Neuron (in vitro differentiated cells): ENCODE results near the gene INSIG1.

Experiments
- H2AFZ ChIP-seq: one replicate; pipeline ENCODE4 v1.6.1; 2013; ENCODE audit warnings: low read depth, mild to moderate bottlenecking, inconsistent platforms, low read length, moderate library complexity
- H3K27me3 ChIP-seq: one replicate; pipeline ENCODE4 v1.6.1; 2013; ENCODE audit warnings: low read length; ENCODE audit not compliant: insufficient read depth
- H3K36me3 ChIP-seq: one replicate; pipeline ENCODE4 v1.6.1; 2013; ENCODE audit warnings: low read length; ENCODE audit not compliant: insufficient read depth
- H3K4me1 ChIP-seq: one replicate; pipeline ENCODE4 v1.6.1; 2013; ENCODE audit warnings: low read length; ENCODE audit not compliant: insufficient read depth
- H3K4me3 ChIP-seq: 2 replicates; pipeline ENCODE4 v1.5.1; 2013; ENCODE audit warnings: mild to moderate bottlenecking, low read length, moderate library complexity
- H3K9me3 ChIP-seq: one replicate; pipeline ENCODE4 v1.6.1; 2013; ENCODE audit warnings: low read length

INSIG1 gene

DNA sequence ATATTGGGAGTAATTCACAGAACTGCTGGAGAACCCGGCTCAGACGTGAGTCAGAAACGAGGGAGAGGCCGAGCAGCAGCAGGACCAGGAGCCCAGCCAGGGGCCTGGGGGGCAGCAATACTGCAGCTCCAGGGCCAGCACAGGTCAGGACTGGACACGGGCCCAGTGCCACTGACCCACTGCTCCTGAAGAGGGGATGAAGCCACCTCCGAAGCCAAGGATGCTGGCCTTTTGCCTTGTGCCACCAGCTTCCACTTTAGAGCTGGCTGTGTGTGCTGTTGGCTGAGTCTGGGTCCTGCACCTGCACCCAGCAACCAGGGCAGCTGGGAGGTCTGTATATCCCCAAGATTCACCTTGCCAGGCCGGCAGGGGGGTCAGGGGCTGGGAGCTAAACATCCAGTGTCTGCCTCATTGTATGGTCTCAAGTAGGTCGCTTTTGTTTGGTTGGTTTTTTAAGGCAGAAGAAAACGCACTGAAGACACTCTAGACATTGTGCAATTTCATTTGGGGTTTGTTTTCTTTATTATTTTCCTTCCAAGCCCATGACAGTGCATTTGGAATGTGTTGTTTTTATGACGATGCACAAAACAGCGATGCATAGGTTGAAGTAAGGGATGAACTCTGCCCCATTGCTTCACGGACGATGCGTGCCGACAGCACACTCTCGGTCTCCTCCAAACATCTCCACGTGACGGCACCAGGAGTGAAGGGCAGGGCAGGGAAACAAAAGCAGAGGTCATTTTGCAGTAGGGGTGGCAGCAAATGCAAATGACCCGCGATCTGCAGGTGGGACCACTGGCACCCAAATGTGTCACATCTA lies 27.7 kb upstream of the INSIG1 start:
- no peaks in the 10 kb centered on the region for H3K9me3 ChIP-seq
- no peaks in the 10 kb centered on the region for H3K36me3 ChIP-seq
- no peaks in the 10 kb centered on the region for H3K4me1 ChIP-seq
- no peak overlapping the region for H2AFZ ChIP-seq
- peaks cover 1% of the 10 kb centered on the region for H3K27me3 ChIP-seq
- H3K4me3 ChIP-seq: no peak overlapping the region

DNA sequence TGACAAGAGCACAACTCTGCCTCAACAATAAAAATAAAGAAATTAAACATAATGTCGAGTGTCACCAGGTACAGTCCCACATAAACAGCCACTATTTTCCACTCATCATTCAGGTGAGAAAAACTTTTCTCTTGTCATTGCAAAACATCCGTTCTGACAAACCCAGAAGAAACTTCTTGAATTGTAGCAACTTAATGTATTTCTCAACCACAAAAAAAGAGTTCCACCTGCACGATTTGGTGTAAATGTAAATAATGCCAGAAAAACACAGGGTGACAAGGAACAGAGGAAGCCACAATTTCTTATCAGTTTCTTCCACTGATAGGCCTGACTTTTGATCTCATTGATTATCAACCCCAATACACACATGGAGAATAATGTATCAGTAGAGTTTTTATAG lies 26.8 kb upstream of the INSIG1 start:
- Histone ChIP-seq H3K27me3 (peaks cover 4% of the 10 kb centered on the region), H2AFZ (no peak overlapping the region), H3K9me3 (no peaks in the 10 kb centered on the region), H3K4me3 (no peak overlapping the region), H3K36me3 (no peaks in the 10 kb centered on the region), H3K4me1 (no peaks in the 10 kb centered on the region)

DNA sequence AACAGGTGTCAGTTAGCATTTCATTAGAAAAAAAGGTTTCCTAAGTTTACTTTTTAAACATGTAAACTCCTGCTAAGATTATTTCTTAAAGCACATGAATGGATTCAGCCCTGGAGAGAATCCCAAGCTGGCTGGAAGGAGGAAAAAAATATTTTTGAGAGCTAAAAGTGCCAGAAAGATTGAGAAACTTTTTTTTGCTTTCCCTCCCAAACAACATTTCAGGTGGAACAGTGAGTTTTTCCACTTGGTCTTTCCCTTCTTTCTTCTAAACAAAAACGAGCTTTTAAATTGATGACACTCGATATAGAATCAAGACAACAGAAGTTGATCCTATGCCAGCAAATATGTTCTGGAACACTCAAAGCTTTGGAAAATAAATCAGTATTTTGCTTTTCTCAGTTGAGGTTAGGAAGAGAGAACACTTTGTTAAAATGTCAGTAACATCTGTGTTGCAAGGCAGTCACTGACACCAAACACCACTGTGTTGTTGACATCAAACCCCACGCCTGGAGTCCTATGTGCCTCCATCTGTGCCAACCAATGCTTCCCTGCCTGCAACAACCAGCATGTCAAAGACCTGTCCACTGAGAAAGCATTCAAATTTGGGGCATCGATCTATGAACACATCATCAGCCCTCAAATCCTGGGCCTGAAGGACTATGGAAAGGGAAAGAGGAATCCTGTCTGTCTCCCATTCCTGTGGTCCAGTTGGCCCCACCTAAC lies 22.9 kb upstream of the INSIG1 start:
- Histone ChIP-seq H3K4me1 (no peaks in the 10 kb centered on the region), H3K9me3 (no peaks in the 10 kb centered on the region), H3K36me3 (no peaks in the 10 kb centered on the region), H2AFZ (no peak overlapping the region), H3K4me3 (no peak overlapping the region), H3K27me3 (peaks cover 27% of the 10 kb centered on the region)

DNA sequence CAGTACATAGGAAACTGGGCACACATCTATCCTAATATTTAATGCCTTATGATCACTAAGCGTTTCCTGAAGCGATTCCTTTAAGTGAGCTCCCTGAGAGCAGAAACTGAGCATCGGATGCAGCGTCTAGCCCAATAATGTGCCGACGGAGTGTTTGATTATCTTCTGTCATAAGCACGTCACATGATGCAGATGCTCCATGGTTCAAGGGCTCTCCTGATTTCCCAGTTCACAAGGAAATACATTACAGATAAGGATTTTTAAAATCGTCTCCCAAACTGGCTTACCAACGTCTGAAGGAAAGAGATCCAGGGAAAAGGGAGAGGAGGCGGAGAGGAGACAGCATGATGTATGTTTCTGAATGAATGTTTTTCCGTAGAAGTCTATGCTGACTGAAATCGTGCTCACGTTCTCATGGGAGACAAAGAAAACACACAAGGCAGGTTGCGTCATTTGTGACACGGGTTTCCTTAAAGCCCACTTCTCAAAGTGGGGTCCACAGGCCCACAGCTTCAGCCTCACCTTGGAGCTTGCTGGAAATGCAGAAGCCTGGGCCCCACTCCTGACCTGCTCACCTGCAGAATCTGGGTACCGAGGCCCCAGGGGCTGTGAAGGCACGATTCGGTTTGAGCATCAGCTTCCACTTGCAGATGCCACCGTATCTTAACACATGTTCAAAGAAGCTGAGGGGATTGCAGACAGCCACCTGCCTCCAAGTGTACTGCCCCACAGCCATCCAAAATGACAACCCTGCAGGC lies 21.5 kb upstream of the INSIG1 start:
- Histone ChIP-seq H3K4me3 (no peak overlapping the region), H3K4me1 (no peaks in the 10 kb centered on the region), H2AFZ (no peak overlapping the region), H3K27me3 (peaks cover 27% of the 10 kb centered on the region), H3K36me3 (no peaks in the 10 kb centered on the region), H3K9me3 (no peaks in the 10 kb centered on the region)

DNA sequence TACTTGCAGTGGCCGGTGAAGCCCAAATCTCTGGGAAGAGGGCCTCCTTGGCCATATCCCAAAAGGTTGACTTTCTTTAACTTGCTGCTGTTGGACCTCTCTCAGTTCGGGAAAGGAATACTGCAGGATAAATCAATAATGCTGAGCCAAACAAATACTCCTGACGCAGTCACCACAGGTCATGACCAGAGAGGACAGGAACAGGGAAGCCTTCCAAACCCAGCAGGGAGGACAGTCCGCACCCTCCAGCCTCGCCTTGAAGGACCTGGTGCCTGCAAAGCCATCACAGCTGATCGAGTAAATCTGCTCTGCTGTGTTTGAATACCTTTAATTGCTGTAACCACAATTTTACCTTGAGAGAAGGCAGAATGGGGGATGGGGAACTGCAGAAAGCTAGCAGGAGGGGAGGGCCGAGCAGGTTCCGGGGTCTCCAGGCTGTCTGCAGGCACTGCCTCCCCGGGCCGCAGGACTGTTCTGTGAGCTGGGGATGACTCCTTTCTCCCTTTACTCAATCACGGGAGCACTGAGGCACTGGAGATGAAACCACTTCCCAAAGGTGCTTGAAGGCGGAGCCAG lies 20.8 kb upstream of the INSIG1 start:
- no peak overlapping the region for H3K4me3 ChIP-seq
- H3K9me3 ChIP-seq: no peaks in the 10 kb centered on the region
- H3K36me3 ChIP-seq: no peaks in the 10 kb centered on the region
- H3K4me1 ChIP-seq: no peaks in the 10 kb centered on the region
- peaks cover 27% of the 10 kb centered on the region for H3K27me3 ChIP-seq
- H2AFZ ChIP-seq: no peak overlapping the region

DNA sequence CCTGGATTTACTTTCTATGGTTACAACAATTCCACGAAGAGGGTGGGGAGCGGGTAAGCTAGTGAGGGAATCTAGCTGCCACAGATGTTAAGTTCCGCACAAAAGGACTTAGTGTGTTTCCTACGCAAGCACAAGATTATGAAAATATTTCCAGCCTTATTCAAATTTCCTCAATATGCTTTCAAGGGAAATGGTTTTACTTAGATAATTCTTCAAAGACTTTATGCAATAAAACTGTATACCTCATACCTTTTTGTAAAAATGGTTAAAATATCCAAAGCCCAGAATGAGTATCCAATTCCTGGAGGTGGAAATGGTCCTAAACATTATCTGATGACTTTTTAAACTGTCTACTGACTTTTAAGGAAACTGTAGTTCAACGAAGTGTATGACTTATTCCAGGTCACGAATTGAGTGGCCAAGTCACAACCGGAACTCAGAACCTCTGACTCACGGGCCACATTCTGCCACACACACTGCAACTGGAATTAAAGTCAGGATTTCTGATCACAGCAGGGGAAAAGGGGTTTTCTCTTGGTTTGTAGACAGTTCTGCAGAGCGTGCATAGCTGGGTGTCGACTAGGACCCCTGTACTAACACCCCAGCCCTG lies 20.2 kb upstream of the INSIG1 start:
- Histone ChIP-seq H3K9me3 (no peaks in the 10 kb centered on the region), H3K27me3 (peaks cover 27% of the 10 kb centered on the region), H3K4me1 (no peaks in the 10 kb centered on the region), H3K4me3 (no peak overlapping the region), H3K36me3 (no peaks in the 10 kb centered on the region), H2AFZ (no peak overlapping the region)

DNA sequence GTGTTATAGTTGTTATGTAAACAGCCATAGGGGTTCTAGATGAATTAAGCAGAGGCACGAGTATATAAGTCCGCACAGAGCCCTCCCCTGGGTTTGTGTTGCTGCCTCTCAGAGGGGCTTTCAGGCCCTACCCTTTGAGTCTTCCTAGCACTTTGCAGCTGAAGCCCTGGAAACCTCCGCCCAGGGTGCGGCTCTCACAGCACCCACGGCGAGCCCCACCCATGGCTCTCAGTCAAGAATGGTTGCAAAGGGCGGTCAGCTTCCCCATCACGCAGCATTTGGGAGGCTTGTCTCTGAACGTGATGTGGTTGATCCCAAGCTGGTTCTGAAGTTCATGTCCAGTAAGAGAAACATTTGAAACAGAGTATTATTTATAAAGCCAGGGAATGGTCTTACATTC lies 18.8 kb upstream of the INSIG1 start:
- no peaks in the 10 kb centered on the region for H3K4me1 ChIP-seq
- no peak overlapping the region for H2AFZ ChIP-seq
- no peaks in the 10 kb centered on the region for H3K9me3 ChIP-seq
- no peaks in the 10 kb centered on the region for H3K36me3 ChIP-seq
- peaks cover 27% of the 10 kb centered on the region for H3K27me3 ChIP-seq
- H3K4me3 ChIP-seq: no peak overlapping the region

DNA sequence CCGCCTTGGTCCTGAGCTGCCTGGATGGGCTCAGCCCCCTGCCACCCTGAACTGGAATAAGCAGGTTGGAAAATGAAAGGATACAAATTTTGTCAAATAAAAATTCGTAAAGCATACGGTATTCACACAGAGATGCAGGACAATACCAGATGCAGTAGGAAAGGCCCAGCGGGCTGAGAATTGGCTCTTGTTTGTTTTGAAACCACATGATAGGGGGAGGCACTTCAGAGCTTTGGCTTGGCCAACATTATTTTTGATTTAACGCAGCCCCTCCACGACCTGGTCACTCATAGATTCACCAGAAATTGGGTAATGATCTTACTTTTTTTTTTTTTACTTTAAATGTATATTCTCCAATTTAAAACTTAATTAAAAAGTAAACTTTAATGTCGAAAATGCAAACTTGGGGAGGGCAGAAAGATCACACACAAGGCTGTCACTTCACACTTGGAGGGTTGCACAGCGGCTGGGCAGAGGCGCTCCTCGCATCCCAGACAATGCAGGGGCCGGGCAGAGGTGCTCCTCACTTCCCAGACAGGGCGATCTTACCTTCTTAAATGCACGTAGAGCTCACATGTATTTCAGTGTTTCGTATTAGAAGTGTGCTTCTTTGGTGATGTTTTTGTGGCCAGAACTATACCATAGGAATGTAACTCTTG lies 17.8 kb upstream of the INSIG1 start:
- Histone ChIP-seq H2AFZ (no peak overlapping the region), H3K36me3 (no peaks in the 10 kb centered on the region), H3K27me3 (peaks cover 26% of the 10 kb centered on the region), H3K4me3 (no peak overlapping the region), H3K9me3 (no peaks in the 10 kb centered on the region), H3K4me1 (no peaks in the 10 kb centered on the region)

DNA sequence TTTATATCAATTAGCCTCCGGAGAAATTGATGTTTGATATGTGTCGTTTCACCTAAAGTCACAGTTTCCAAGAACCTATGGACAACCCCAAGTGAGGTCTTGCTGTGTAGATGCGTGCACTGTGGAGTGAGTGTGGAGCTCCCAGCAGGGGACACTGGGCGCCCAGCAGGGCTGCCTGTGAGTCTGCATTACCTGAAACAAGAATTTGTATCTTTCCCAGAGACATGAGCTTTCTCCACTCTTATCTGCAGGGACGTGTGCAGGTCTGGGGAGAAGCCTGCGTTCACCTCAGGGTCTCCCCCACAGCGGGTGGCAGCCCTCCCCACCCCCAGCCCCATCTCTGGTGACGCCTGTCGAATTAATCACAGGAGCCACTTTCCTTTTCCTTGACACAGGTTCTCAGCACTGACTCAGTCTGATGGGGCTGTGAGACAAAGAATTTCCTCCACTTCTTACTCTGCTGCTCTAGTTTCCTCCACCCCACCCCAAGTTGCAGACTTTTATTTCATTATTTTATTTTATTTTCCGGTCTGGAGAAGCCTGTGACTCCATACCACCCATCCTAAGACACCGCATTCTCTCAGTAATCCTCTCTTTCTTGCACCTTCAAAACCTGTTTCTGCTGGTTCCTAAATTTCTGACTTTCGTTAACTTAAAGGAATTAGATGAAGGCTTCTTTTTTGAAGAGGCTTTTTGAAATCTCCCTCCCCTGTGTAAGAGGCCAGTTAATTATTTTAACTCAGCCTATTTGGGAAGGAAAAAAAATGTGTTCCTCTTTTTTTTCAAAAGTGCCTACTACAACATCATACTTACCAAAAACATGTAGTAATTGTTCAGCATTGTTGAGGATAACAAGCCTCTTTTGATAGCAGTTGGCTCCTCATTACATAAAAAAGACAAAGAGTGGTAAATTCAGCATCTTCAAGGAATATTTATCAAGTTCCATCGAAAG lies 17.0 kb upstream of the INSIG1 start:
- H3K36me3 ChIP-seq: no peaks in the 10 kb centered on the region
- no peak overlapping the region for H2AFZ ChIP-seq
- no peaks in the 10 kb centered on the region for H3K4me1 ChIP-seq
- H3K9me3 ChIP-seq: no peaks in the 10 kb centered on the region
- H3K4me3 ChIP-seq: no peak overlapping the region
- H3K27me3 ChIP-seq: peaks cover 23% of the 10 kb centered on the region

DNA sequence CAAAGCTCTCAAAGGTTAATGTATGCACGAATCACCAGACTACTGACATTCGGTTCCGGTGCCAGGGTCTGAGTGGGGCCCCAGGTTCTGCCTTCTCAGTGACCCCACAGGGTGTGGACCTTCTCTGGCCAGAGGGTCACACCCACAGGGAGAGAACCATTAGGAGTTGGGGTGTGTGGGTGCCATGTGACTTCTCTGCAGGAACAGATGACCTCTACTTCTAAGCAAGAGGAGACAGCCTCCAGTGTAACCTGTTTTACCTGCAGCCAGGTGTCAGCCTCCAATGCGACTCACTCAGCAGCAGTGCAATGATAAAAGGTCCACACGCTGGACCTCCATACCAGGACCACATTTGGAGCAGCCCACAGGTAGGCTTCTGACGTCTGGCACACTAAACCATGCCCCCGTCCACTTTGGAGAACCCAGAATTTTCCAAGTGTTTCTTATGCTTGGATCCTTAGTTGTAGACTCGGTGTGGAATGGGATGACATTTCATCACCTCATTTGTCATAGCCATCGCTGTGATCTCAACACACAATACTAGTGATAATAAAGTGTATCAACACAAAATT lies 16.2 kb upstream of the INSIG1 start:
- peaks cover 19% of the 10 kb centered on the region for H3K27me3 ChIP-seq
- no peaks in the 10 kb centered on the region for H3K36me3 ChIP-seq
- no peak overlapping the region for H2AFZ ChIP-seq
- no peak overlapping the region for H3K4me3 ChIP-seq
- H3K4me1 ChIP-seq: no peaks in the 10 kb centered on the region
- H3K9me3 ChIP-seq: no peaks in the 10 kb centered on the region

DNA sequence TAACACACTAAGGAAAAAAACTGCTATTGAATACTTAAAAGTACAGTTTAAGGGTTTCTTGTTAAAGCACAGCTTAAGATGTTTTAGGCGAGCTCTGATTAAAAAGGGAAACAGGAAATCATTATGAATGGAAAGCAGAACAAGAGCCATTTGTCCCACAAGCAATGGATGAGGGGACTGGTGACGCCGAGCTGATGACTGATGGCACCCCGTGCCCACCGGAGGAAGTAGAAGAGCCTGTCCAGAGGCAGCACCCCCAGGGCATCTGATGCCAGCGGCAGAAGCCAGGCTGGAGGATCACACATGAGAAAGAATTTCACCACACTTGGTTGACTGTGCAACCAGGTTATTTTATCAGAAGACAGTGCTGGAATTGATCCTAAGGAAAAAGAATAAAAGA lies 15.0 kb upstream of the INSIG1 start:
- H2AFZ ChIP-seq: no peak overlapping the region
- no peaks in the 10 kb centered on the region for H3K9me3 ChIP-seq
- H3K36me3 ChIP-seq: no peaks in the 10 kb centered on the region
- peaks cover 8% of the 10 kb centered on the region for H3K27me3 ChIP-seq
- H3K4me1 ChIP-seq: no peaks in the 10 kb centered on the region
- no peak overlapping the region for H3K4me3 ChIP-seq
